HepG2 (cell line): ENCODE data around the gene KRTAP10-5. TPM values are rescaled to one million over a fixed set of nuclear protein-coding genes. Genes with fewer than 3 reads are reported as not detected.

ENCODE experiments used
- ATAC-seq: fragments of 200-7000 bp; cut with Tn5 transposase; 3 replicates; pipeline ENCODE4 v1.9.1; 2020; ENCODE audit warnings: mild to moderate bottlenecking, moderate library complexity
- BruUV-seq: library from RNA; stranded (reverse); fragments of 400-500 nt; replicated peaks from 2 replicates; lab custom pipeline; 2021; lab: Mats Ljungman, UMichigan
- CTCF ChIA-PET: fragments of 300-600 bp; formaldehyde crosslinking; extraction: SDS; loops from one replicate; lab custom pipeline; 2021; ENCODE audit warnings: low total read pairs, inconsistent platforms, low intra/inter-chr PET ratio; lab: Yijun Ruan, JAX
- POLR2A ChIA-PET: fragments of 350-600 bp; sonication (Branson Sonifier 250); formaldehyde crosslinking; loops from one replicate; lab custom pipeline; 2020; ENCODE audit warnings: antibody characterized with exemption, inconsistent platforms; lab: Yijun Ruan, JAX
- DNase-seq: peaks from one replicate; pipeline ENCODE4 v3.0.0-alpha.2; 2015; ENCODE audit warnings: low spot score
- FAIRE-seq: peaks from 3 replicates; lab custom pipeline; 2011; peaks lifted over from hg19 to GRCh38; lab: Jason Lieb, UNC
- H2AFZ ChIP-seq: one replicate; pipeline ENCODE4 v1.6.1; 2011; ENCODE audit warnings: low read length, inconsistent platforms
- H3K27ac ChIP-seq: fragments of 300-600 bp; 3 replicates; pipeline ENCODE4 v1.8.0; 2011; ENCODE audit warnings: mixed run types, mild to moderate bottlenecking, mixed read lengths, low read length, inconsistent platforms; ENCODE audit not compliant: insufficient read depth; ENCODE audit errors: extremely low read length
- H3K27me3 ChIP-seq, 2 experiments: fragments of 200-600 bp in 1 of 2; 2 replicates in 1 of 2; 3 replicates in 1 of 2; pipeline versions ENCODE4 v1.6.0 to v1.8.0; 2011; ENCODE audit warnings: low read length in 2 of 2, mild to moderate bottlenecking in 2 of 2, moderate library complexity in 2 of 2, inconsistent platforms in 1 of 2; ENCODE audit not compliant: insufficient read depth in 2 of 2, control insufficient read depth in 1 of 2
- H3K36me3 ChIP-seq, 2 experiments: fragments of 200-600 bp in 1 of 2; replicated peaks in 1 of 2; 2 replicates in 1 of 2; 3 replicates in 1 of 2; pipeline versions ENCODE4 v1.5.1 to v1.8.0; 2011; ENCODE audit warnings: low read length in 2 of 2, inconsistent platforms in 1 of 2; ENCODE audit not compliant: insufficient read depth in 2 of 2, control insufficient read depth in 1 of 2
- H3K4me1 ChIP-seq: 2 replicates; pipeline ENCODE4 v1.5.1; 2012; ENCODE audit warnings: low read length, inconsistent platforms; ENCODE audit not compliant: insufficient read depth
- H3K4me2 ChIP-seq: 2 replicates; pipeline ENCODE4 v1.6.0; 2011; ENCODE audit warnings: low read depth, low read length, inconsistent platforms
- H3K4me3 ChIP-seq, 3 experiments: fragments of 200-600 bp in 1 of 3; sonication (generic), shearing (Covaris generic) in 1 of 3; replicated peaks in 1 of 3; 2 replicates each; pipeline ENCODE4 v1.5.1; 2011 to 2016; ENCODE audit warnings: low read length in 3 of 3, inconsistent platforms in 2 of 3, low read depth in 2 of 3, mild to moderate bottlenecking in 2 of 3, control low read depth in 1 of 3, mixed read lengths in 1 of 3; ENCODE audit not compliant: insufficient read depth in 1 of 3
- H3K79me2 ChIP-seq: one replicate; pipeline ENCODE4 v1.6.1; 2011; ENCODE audit warnings: low read length, inconsistent platforms; ENCODE audit not compliant: insufficient read depth
- H3K9ac ChIP-seq: 2 replicates; pipeline ENCODE4 v1.6.0; 2011; ENCODE audit warnings: mild to moderate bottlenecking, low read depth, low read length, inconsistent platforms; ENCODE audit not compliant: insufficient read depth
- H3K9me3 ChIP-seq: 2 replicates; pipeline ENCODE4 v1.5.1; 2012; ENCODE audit warnings: mild to moderate bottlenecking, low read length
- H4K20me1 ChIP-seq: 2 replicates; pipeline ENCODE4 v1.6.0; 2011; ENCODE audit warnings: inconsistent platforms, mild to moderate bottlenecking, low read length, moderate library complexity; ENCODE audit not compliant: insufficient read depth
- ATRX ChIP-seq: sonication (generic); formaldehyde crosslinking; IDR thresholded peaks from 2 replicates; pipeline ENCODE4 v1.4.0; 2020; ENCODE audit warnings: missing genetic modification reagents, borderline replicate concordance
- FIP1L1 ChIP-seq: fragments of 200-400 bp; formaldehyde crosslinking; IDR thresholded peaks from 2 replicates; pipeline ENCODE4 v1.6.1; 2018; ENCODE audit warnings: low read depth, mild to moderate bottlenecking, low read length, moderate library complexity, borderline replicate concordance; ENCODE audit not compliant: insufficient read depth
- HCFC1 ChIP-seq: fragments of 150-350 bp; IDR thresholded peaks from 2 replicates; pipeline ENCODE4 v1.6.1; 2014; ENCODE audit warnings: low read depth, low read length
- KDM1A ChIP-seq: IDR thresholded peaks from 2 replicates; pipeline ENCODE4 v1.6.1; 2016; ENCODE audit warnings: missing compliant biosample characterization
- PTBP1 ChIP-seq: fragments of 200-400 bp; formaldehyde crosslinking; IDR thresholded peaks from 2 replicates; pipeline ENCODE4 v1.6.1; 2018; ENCODE audit warnings: low read length, low read depth; ENCODE audit not compliant: poor library complexity, severe bottlenecking
- RARA ChIP-seq: IDR thresholded peaks from 2 replicates; pipeline ENCODE4 v1.6.1; 2016; ENCODE audit warnings: missing genetic modification reagents, missing compliant biosample characterization
- SMAD1 ChIP-seq: sonication (generic); formaldehyde crosslinking; IDR thresholded peaks from 2 replicates; pipeline ENCODE4 v1.4.0; 2020; ENCODE audit warnings: missing genetic modification reagents, low read depth, mild to moderate bottlenecking, borderline replicate concordance
- TEAD2 ChIP-seq: sonication (generic); formaldehyde crosslinking; IDR thresholded peaks from 2 replicates; pipeline ENCODE4 v1.9.0; 2021; ENCODE audit warnings: missing genetic modification reagents
- ZFP37 ChIP-seq: sonication (generic); formaldehyde crosslinking; IDR thresholded peaks from 2 replicates; pipeline ENCODE4 v1.4.0; 2020; ENCODE audit warnings: missing genetic modification reagents, borderline replicate concordance
- ZNF124 ChIP-seq: sonication (generic); formaldehyde crosslinking; IDR thresholded peaks from 2 replicates; pipeline ENCODE4 v1.4.0; 2020; ENCODE audit warnings: missing genetic modification reagents
- ZNF670 ChIP-seq: sonication (generic); formaldehyde crosslinking; IDR thresholded peaks from 2 replicates; pipeline ENCODE4 v1.8.0; 2022; ENCODE audit warnings: mild to moderate bottlenecking, missing genetic modification reagents, borderline replicate concordance
- WGBS: methylation state at CpG from one replicate; pipeline ENCODE4 v1.1.6; 2017; ENCODE audit warnings: low lambda C conversion rate; 5-methylcytosine and 5-hydroxymethylcytosine counted together
- in situ Hi-C: cut with HindIII; loops from 2 replicates; pipeline ENCODE4 v1.10.0; 2017; ENCODE audit warnings: low pct_unique_long_range_greater_than_20kb; ENCODE audit not compliant: extremely low pct_ligation_motif_present
- intact Hi-C: fragments of 100-400 bp; cut with micrococcal nuclease; formaldehyde crosslinking; loops from one replicate; pipeline ENCODE4 v1.10.0; 2022; ENCODE audit not compliant: unreplicated experiment
- polyA plus RNA-seq, 8 experiments: library from polyadenylated mRNA; depleted of rRNA in 3 of 8; stranded (reverse) in 7 of 8; unstranded in 1 of 8; fragments of >200 nt; fragmentation: Illumina TruSeq in 4 of 8; extraction: Trizol in 4 of 8; gene quantifications; 2 replicates each; pipeline versions ENCODE4 v1.2.1 to v1.2.3, GENCODE V29; 2011 to 2016; ENCODE audit warnings: low read depth in 4 of 8, missing spikeins in 1 of 8, mixed read lengths in 1 of 8; ENCODE audit not compliant: insufficient read depth in 1 of 8
- total RNA-seq, 5 experiments: library from RNA; depleted of rRNA; stranded (reverse); fragments of >200 nt; fragmentation: Illumina TruSeq; extraction: Trizol; gene quantifications; 2 replicates each; pipeline ENCODE4 v1.2.3, GENCODE V29; 2016; ENCODE audit warnings: low read depth in 1 of 5
- TF ChIP-seq, protein P1 (sequence below): sonication (generic); formaldehyde crosslinking; IDR thresholded peaks from 2 replicates; pipeline ENCODE4 v1.8.1; 2023; ENCODE audit warnings: mild to moderate bottlenecking, missing genetic modification reagents
- TF ChIP-seq, protein P2 (sequence below): sonication (generic); formaldehyde crosslinking; IDR thresholded peaks from 2 replicates; pipeline ENCODE4 v1.4.0; 2020; ENCODE audit warnings: missing genetic modification reagents, borderline replicate concordance

KRTAP10-5 gene
- total and polyA plus RNA-seq, 2 of the 13 experiments (the other 11 are each of a cell fraction or from before 2014, with no cell fraction given) = not detected

DNA sequence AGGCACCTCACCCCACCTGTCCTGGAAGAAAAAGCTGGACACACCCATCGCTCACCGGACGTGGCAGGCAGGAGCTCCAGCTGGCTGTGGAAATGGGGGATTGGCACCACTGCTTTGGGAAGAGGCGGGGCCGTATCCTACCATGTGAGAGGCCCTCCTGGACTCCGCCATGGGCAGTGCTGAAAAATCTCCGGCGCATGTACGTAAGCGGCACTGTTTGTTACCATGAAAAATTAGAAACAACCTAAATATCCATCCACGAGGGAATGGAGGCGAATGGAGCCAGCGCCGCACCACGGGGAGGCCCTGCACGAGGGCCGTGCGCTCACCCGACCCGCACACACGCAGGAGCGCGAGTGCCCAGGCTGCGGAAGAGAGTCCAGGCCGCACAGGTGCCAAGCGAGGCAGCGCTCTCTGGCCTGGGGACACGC, 34.6 kb upstream of the KRTAP10-5 start:
- DNase-seq = no peak
- intact Hi-C loops = no loop called here
- peaks cover 22% of the 10 kb centered on the region; the same call in 1 of the 2 replicates for H3K9me3 ChIP-seq
- in situ Hi-C loops = no loop called here
- ATAC-seq = no peak
- no peaks in the 10 kb centered on the region for H3K4me1 ChIP-seq
- no peak for FAIRE-seq
- H3K27me3 ChIP-seq = peaks cover 1 to 28% of the 10 kb centered on the region in 2 experiments; a peak in 3 of 5 replicates
- H3K27ac ChIP-seq = no peak overlapping the region
- no peak overlapping the region for H3K4me3 ChIP-seq
- H4K20me1 ChIP-seq = no peaks in the 10 kb centered on the region
- no TSS peak for BruUV-seq
- 80% methylated on average over 27 of the region's 28 CpGs for WGBS
- no peaks in the 10 kb centered on the region for H3K36me3 ChIP-seq
- no peak overlapping the region for H3K9ac ChIP-seq
- POLR2A ChIA-PET = no interaction called here
- CTCF ChIA-PET = no interaction called here
- H3K79me2 ChIP-seq = no peaks in the 10 kb centered on the region
- no peak for TF ChIP-seq SMAD1 (CRISPR knock-in tag)
- TF ChIP-seq, protein P1, sequence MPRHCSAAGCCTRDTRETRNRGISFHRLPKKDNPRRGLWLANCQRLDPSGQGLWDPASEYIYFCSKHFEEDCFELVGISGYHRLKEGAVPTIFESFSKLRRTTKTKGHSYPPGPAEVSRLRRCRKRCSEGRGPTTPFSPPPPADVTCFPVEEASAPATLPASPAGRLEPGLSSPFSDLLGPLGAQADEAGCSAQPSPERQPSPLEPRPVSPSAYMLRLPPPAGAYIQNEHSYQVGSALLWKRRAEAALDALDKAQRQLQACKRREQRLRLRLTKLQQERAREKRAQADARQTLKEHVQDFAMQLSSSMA (CRISPR knock-in tag) = no peak
- TF ChIP-seq KDM1A (CRISPR knock-in tag) = no peak
- TF ChIP-seq, protein P2, sequence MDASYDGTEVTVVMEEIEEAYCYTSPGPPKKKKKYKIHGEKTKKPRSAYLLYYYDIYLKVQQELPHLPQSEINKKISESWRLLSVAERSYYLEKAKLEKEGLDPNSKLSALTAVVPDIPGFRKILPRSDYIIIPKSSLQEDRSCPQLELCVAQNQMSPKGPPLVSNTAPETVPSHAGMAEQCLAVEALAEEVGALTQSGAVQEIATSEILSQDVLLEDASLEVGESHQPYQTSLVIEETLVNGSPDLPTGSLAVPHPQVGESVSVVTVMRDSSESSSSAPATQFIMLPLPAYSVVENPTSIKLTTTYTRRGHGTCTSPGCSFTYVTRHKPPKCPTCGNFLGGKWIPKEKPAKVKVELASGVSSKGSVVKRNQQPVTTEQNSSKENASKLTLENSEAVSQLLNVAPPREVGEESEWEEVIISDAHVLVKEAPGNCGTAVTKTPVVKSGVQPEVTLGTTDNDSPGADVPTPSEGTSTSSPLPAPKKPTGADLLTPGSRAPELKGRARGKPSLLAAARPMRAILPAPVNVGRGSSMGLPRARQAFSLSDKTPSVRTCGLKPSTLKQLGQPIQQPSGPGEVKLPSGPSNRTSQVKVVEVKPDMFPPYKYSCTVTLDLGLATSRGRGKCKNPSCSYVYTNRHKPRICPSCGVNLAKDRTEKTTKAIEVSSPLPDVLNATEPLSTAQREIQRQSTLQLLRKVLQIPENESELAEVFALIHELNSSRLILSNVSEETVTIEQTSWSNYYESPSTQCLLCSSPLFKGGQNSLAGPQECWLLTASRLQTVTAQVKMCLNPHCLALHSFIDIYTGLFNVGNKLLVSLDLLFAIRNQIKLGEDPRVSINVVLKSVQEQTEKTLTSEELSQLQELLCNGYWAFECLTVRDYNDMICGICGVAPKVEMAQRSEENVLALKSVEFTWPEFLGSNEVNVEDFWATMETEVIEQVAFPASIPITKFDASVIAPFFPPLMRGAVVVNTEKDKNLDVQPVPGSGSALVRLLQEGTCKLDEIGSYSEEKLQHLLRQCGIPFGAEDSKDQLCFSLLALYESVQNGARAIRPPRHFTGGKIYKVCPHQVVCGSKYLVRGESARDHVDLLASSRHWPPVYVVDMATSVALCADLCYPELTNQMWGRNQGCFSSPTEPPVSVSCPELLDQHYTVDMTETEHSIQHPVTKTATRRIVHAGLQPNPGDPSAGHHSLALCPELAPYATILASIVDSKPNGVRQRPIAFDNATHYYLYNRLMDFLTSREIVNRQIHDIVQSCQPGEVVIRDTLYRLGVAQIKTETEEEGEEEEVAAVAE (CRISPR knock-in tag) = no peak
- no peak for TF ChIP-seq ZFP37 (CRISPR knock-in tag)
- no peak for TF ChIP-seq ZNF670
- no peak for TF ChIP-seq RARA (CRISPR knock-in tag)
- TF ChIP-seq ATRX (CRISPR knock-in tag) = no peak
- no peak for TF ChIP-seq PTBP1
- TF ChIP-seq FIP1L1 = no peak
- no peak for TF ChIP-seq HCFC1
- no peak for TF ChIP-seq TEAD2 (CRISPR knock-in tag)
- TF ChIP-seq ZNF124 (CRISPR knock-in tag) = no peak
- H2AFZ ChIP-seq = no peak overlapping the region
- H3K4me2 ChIP-seq = no peak overlapping the region
